GM21447 (cell line): ENCODE results near the gene COBL.

Experiments
- ATAC-seq: cut with Tn5 transposase; IDR thresholded peaks from one replicate; pipeline ENCODE4 v1.9.1; 2021; ENCODE audit not compliant: unreplicated experiment

Gene COBL

GRCh38 chr7:50974240-50974639, 342.4 kb downstream of the COBL start:
- no peak for ATAC-seq

GRCh38 chr7:50973814-50974213, 342.8 kb downstream of the COBL start:
- ATAC-seq, result no peak

GRCh38 chr7:50970092-50970491, 346.5 kb downstream of the COBL start:
- no peak for ATAC-seq
